C4-2B (cell line): Measurements from ENCODE around the gene UBQLN3.

ENCODE experiments used
- CTCF ChIP-seq: fragments of 450-650 bp; conservative IDR thresholded peaks from 2 replicates; pipeline ENCODE4 v1.5.1; 2017; ENCODE audit warnings: mild to moderate bottlenecking
- ZFX ChIP-seq: fragments of 450-650 bp; IDR thresholded peaks from 2 replicates; pipeline ENCODE4 v1.6.1; 2017

DNA sequence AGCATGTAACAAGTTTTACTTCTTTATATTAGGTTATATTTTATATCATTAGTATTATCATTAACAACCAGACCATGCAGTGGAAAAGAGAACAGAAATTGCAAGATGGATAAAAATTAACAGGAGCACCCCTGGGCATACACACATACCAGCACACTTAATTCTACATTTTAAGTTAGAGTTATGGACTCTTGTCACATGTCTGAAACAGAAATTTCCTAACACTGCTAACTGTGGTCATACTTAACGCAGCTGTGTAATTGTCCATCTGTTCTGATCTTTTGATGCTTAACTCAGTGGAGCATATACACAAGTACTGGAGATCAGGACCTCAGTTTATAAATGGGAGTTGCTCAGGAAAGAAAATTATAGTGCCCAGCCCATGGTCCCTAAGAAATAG is 38.2 kb upstream of the UBQLN3 start:
- TF ChIP-seq CTCF (no peak), ZFX (no peak)
